Activated CD4-positive, alpha-beta T cell treated with anti-CD3 and anti-CD28 coated beads, Interleukin-2, amount 50 U/mL, for 4 hours (primary cell): ENCODE measurements around the gene OR52E8.

Source experiments
- DNase-seq, 2 experiments: peaks; one replicate each; pipeline ENCODE4 v3.0.0-alpha.2; 2020

The OR52E8 gene

GRCh38 chr11:5807580-5807979 lies 49.9 kb downstream of the OR52E8 start:
- DNase-seq = no peak
